ENCODE data around the gene MAGI1.

- TF ChIP-seq CTCF (IDR thresholded peaks at IDR 0.05) (no peak), POLR2A (IDR thresholded peaks at IDR 0.05) (no peak), POLR2AphosphoS5 (IDR thresholded peaks at IDR 0.05) (no peak)
These were observed 73.9 kb downstream of the MAGI1 start for GRCh38 chr3:65964838-65965237.

All from breast epithelium (tissue), 3 donors.